Activated T-cell treated with anti-CD3 and anti-CD28 coated beads, Interleukin-2, amount 50 U/mL, for 24 hours (primary cell): ENCODE results near the gene TOM1L2.
A peak's percentile ranks its signal among the peaks of the same experiment; 100 is the strongest.
"Not testable (repeated sequence)": the region's sequence is repeated elsewhere in the genome, so short reads cannot be mapped to it uniquely, and the experiment has no call there.

Experiments used
- DNase-seq: peaks from one replicate; pipeline ENCODE4 v3.0.0-alpha.2; 2020
- H3K27ac Mint-ChIP-seq: 2 replicates; pipeline ENCODE4 v1.8.0; 2020; ENCODE audit warnings: mild to moderate bottlenecking, mixed read lengths
- H3K27me3 Mint-ChIP-seq: 2 replicates; pipeline ENCODE4 v1.8.0; 2020; ENCODE audit warnings: mixed read lengths
- H3K36me3 Mint-ChIP-seq: 2 replicates; pipeline ENCODE4 v1.8.0; 2020; ENCODE audit warnings: low read depth, mixed read lengths
- H3K4me1 Mint-ChIP-seq: 2 replicates; pipeline ENCODE4 v1.8.0; 2020; ENCODE audit warnings: low read depth, mixed read lengths
- H3K4me3 Mint-ChIP-seq: 2 replicates; pipeline ENCODE4 v1.8.0; 2020; ENCODE audit warnings: mild to moderate bottlenecking, moderate library complexity, mixed read lengths
- H3K9me3 Mint-ChIP-seq: 2 replicates; pipeline ENCODE4 v1.8.0; 2020; ENCODE audit warnings: mixed read lengths

The TOM1L2 gene

GRCh38 chr17:17966399-17966798 lies 5.8 kb downstream of the TOM1L2 start:
- DNase-seq: no peak
- Mint-ChIP-seq H3K27ac (peak overlapping the region; percentile 73), H3K9me3 (no peaks in the 10 kb centered on the region), H3K36me3 (peaks cover 3% of the 10 kb centered on the region), H3K4me3 (no peak overlapping the region), H3K27me3 (no peaks in the 10 kb centered on the region), H3K4me1 (peaks cover 69% of the 10 kb centered on the region)

GRCh38 chr17:17965152-17965721 lies 7.0 kb downstream of the TOM1L2 start:
- Mint-ChIP-seq H3K27ac (peak overlapping the region; percentile 2), H3K9me3 (no peaks in the 10 kb centered on the region), H3K4me1 (peaks cover 69% of the 10 kb centered on the region), H3K4me3 (no peak overlapping the region), H3K36me3 (peaks cover 3% of the 10 kb centered on the region), H3K27me3 (no peaks in the 10 kb centered on the region)
- DNase-seq: no peak

GRCh38 chr17:17964710-17965109 lies 7.5 kb downstream of the TOM1L2 start:
- H3K4me1 Mint-ChIP-seq: peaks cover 71% of the 10 kb centered on the region
- H3K9me3 Mint-ChIP-seq: no peaks in the 10 kb centered on the region
- DNase-seq: no peak
- no peak overlapping the region for H3K4me3 Mint-ChIP-seq
- peaks cover 3% of the 10 kb centered on the region for H3K36me3 Mint-ChIP-seq
- no peak overlapping the region for H3K27ac Mint-ChIP-seq
- no peaks in the 10 kb centered on the region for H3K27me3 Mint-ChIP-seq

- peaks cover 3% of the 10 kb centered on the region for H3K36me3 Mint-ChIP-seq
- H3K4me1 Mint-ChIP-seq: peaks cover 74% of the 10 kb centered on the region
- DNase-seq: no peak
- H3K27ac Mint-ChIP-seq: no peak overlapping the region
- no peak overlapping the region for H3K4me3 Mint-ChIP-seq
- no peaks in the 10 kb centered on the region for H3K27me3 Mint-ChIP-seq
- no peaks in the 10 kb centered on the region for H3K9me3 Mint-ChIP-seq
These were observed 8.3 kb downstream of the TOM1L2 start for GRCh38 chr17:17963694-17964436.

GRCh38 chr17:17963066-17963465 lies 9.1 kb downstream of the TOM1L2 start:
- H3K4me1 Mint-ChIP-seq: peaks cover 78% of the 10 kb centered on the region
- DNase-seq: no peak
- peaks cover 3% of the 10 kb centered on the region for H3K36me3 Mint-ChIP-seq
- H3K27me3 Mint-ChIP-seq: no peaks in the 10 kb centered on the region
- H3K4me3 Mint-ChIP-seq: no peak overlapping the region
- H3K9me3 Mint-ChIP-seq: no peaks in the 10 kb centered on the region
- H3K27ac Mint-ChIP-seq: no peak overlapping the region

GRCh38 chr17:17960500-17961030 lies 11.6 kb downstream of the TOM1L2 start:
- Mint-ChIP-seq H3K27ac (peak overlapping the region; percentile 100), H3K4me1 (peaks cover 75% of the 10 kb centered on the region), H3K4me3 (peak overlapping the region; percentile 78), H3K36me3 (peaks cover 8% of the 10 kb centered on the region), H3K9me3 (peaks cover 6% of the 10 kb centered on the region), H3K27me3 (no peaks in the 10 kb centered on the region)
- DNase-seq: no peak

- Mint-ChIP-seq H3K27ac (peak overlapping the region; percentile 100), H3K4me1 (peaks cover 76% of the 10 kb centered on the region), H3K4me3 (peak overlapping the region; percentile 78), H3K9me3 (peaks cover 6% of the 10 kb centered on the region), H3K27me3 (no peaks in the 10 kb centered on the region), H3K36me3 (peaks cover 14% of the 10 kb centered on the region)
- DNase-seq: no peak
These were observed 12.5 kb downstream of the TOM1L2 start for GRCh38 chr17:17959520-17960361.

- peaks cover 6% of the 10 kb centered on the region for H3K9me3 Mint-ChIP-seq
- peak overlapping the region; percentile 78 for H3K4me3 Mint-ChIP-seq
- peaks cover 14% of the 10 kb centered on the region for H3K36me3 Mint-ChIP-seq
- no peaks in the 10 kb centered on the region for H3K27me3 Mint-ChIP-seq
- H3K4me1 Mint-ChIP-seq: peaks cover 76% of the 10 kb centered on the region
- DNase-seq: no peak
- peak overlapping the region; percentile 100 for H3K27ac Mint-ChIP-seq
These were observed 13.2 kb downstream of the TOM1L2 start for GRCh38 chr17:17958982-17959381.

- H3K4me1 Mint-ChIP-seq: peaks cover 73% of the 10 kb centered on the region
- DNase-seq: no peak
- peaks cover 14% of the 10 kb centered on the region for H3K36me3 Mint-ChIP-seq
- peak overlapping the region; percentile 65 for H3K4me3 Mint-ChIP-seq
- no peaks in the 10 kb centered on the region for H3K27me3 Mint-ChIP-seq
- peak overlapping the region; percentile 100 for H3K27ac Mint-ChIP-seq
- H3K9me3 Mint-ChIP-seq: peaks cover 6% of the 10 kb centered on the region
These were observed 14.7 kb downstream of the TOM1L2 start for GRCh38 chr17:17957584-17957916.

GRCh38 chr17:17955790-17956341 lies 16.3 kb downstream of the TOM1L2 start:
- Mint-ChIP-seq H3K4me3 (peak overlapping the region; percentile 43), H3K4me1 (peaks cover 68% of the 10 kb centered on the region), H3K27ac (peak overlapping the region; percentile 86), H3K36me3 (peaks cover 12% of the 10 kb centered on the region)
- not testable (repeated sequence) for H3K9me3 Mint-ChIP-seq, DNase-seq, H3K27me3 Mint-ChIP-seq

GRCh38 chr17:17954079-17954478 lies 18.1 kb downstream of the TOM1L2 start:
- H3K27me3 Mint-ChIP-seq: no peaks in the 10 kb centered on the region
- H3K36me3 Mint-ChIP-seq: peaks cover 12% of the 10 kb centered on the region
- H3K9me3 Mint-ChIP-seq: peaks cover 6% of the 10 kb centered on the region
- peaks cover 57% of the 10 kb centered on the region for H3K4me1 Mint-ChIP-seq
- no peak for DNase-seq
- no peak overlapping the region for H3K27ac Mint-ChIP-seq
- no peak overlapping the region for H3K4me3 Mint-ChIP-seq

GRCh38 chr17:17952691-17953090 lies 19.5 kb downstream of the TOM1L2 start:
- no peak overlapping the region for H3K4me3 Mint-ChIP-seq
- H3K4me1 Mint-ChIP-seq: peaks cover 55% of the 10 kb centered on the region
- H3K36me3 Mint-ChIP-seq: peaks cover 12% of the 10 kb centered on the region
- DNase-seq: no peak
- no peaks in the 10 kb centered on the region for H3K27me3 Mint-ChIP-seq
- peaks cover 6% of the 10 kb centered on the region for H3K9me3 Mint-ChIP-seq
- no peak overlapping the region for H3K27ac Mint-ChIP-seq

- no peak for DNase-seq
- Mint-ChIP-seq H3K4me3 (no peak overlapping the region), H3K9me3 (peaks cover 6% of the 10 kb centered on the region), H3K27ac (no peak overlapping the region), H3K4me1 (peaks cover 57% of the 10 kb centered on the region), H3K36me3 (peaks cover 12% of the 10 kb centered on the region), H3K27me3 (no peaks in the 10 kb centered on the region)
These were observed 20.7 kb downstream of the TOM1L2 start for GRCh38 chr17:17951524-17951923.

- DNase-seq: no peak
- no peak overlapping the region for H3K4me3 Mint-ChIP-seq
- H3K9me3 Mint-ChIP-seq: peaks cover 3% of the 10 kb centered on the region
- H3K27me3 Mint-ChIP-seq: no peaks in the 10 kb centered on the region
- H3K36me3 Mint-ChIP-seq: peaks cover 9% of the 10 kb centered on the region
- no peak overlapping the region for H3K27ac Mint-ChIP-seq
- H3K4me1 Mint-ChIP-seq: peaks cover 55% of the 10 kb centered on the region
These were observed 21.4 kb downstream of the TOM1L2 start for GRCh38 chr17:17950806-17951205.
